GM18909 (cell line): ENCODE data around the gene MED12L.

Experiments
- ATAC-seq: cut with Tn5 transposase; IDR thresholded peaks from one replicate; pipeline ENCODE4 v1.9.1; 2021; ENCODE audit warnings: mild to moderate bottlenecking; ENCODE audit not compliant: unreplicated experiment, poor library complexity

The MED12L gene

DNA sequence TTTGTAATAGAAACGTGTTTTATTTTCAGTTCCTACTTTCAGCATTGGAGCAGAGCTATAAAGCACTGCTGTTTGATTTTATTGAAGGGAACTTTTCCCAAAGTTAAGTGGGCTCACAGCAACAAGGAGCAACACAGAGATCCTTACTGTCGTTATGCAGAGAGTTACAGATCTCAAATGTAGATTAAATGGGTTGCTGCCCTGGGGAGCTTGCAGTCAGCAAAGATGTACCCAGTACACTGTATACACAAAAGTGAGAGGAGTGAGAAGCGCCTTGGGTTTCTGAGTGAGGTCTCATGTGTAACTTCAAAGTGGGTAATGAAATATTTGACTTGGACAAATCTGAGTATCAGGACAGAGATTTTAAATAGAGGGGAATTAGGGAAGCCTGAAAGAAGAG is 47.7 kb downstream of the MED12L start:
- ATAC-seq, result no peak

DNA sequence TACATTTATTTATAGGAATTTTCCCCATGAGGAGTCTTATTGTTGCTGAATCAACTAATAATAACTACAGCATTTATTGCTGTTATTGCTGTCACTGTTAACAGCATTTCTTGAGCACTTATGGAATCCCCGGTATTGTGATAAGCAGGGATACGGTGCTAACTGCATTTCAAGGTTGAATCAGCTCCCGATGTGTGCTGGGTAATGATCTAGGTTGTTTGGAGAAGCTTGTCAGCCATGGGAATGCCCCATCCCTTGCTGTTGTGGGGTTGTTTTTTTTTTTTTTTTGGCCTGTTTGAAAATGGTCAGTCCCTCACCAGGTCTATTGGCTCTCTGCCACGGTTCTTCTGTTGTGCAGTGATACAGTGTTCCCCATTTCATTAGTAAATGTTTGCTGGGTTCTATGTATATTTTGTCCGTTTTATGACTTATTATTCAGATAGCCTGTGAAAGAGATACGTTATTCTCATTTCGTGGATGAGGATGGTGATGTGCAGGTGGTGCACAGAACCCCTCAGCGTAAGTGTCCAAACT is 48.5 kb downstream of the MED12L start:
- ATAC-seq, result no peak

DNA sequence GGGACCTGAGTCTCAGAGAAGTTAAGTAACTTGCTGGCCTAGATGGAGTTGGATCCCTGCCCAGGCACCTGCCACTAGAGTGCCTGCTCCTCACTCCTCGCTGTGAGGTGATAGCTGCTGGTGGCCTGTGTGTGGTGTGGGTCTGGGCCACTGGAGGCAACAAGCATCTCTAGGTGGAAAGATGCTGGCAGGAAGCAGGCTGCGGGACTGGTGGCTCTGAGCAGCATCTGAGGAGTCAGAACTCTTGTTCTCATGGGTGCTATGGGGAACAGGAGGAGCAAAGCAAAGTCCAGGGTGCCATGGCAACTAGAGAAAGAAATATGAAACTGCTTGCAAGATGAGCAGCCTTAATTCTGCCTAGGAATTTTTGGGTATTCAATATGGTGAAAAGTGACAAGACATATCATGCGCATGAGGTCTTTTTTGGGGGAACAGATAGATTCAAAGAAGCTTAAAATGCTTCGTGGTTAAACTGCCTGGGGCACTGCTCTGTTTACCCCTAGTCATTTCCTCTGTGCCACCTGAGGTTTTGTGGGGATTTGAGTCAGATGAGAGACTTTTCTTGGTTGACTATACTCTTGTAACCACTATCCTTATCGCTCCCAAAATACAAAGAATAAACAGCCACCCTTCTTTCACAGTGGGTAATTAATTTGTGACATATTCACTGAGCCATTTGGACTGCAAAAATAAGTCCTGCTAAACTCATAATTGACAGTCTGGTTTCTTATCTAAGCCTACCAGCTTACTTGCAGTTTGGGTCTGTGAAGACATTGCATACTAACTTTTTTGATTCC is 50.3 kb downstream of the MED12L start:
- ATAC-seq, result peak; percentile 73

DNA sequence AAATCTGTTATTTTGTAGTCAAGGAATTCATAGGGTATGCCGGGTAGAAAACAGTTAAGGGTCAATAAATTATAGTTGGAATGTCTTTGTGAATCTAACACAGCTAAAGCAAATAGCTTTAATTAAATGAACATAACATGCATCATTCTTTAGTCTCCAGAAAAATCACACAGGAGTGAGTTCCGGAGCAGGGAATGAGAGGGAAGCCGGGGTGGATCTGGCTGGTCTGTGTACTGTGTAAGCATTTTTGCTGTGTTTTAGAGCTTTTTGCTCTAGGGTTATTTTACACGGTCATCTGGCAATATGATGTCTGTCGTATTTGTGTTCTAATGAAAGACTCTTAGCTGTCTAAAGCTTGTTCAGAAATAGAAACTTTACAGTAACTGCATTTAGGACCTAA is 57.5 kb downstream of the MED12L start:
- ATAC-seq, result no peak

DNA sequence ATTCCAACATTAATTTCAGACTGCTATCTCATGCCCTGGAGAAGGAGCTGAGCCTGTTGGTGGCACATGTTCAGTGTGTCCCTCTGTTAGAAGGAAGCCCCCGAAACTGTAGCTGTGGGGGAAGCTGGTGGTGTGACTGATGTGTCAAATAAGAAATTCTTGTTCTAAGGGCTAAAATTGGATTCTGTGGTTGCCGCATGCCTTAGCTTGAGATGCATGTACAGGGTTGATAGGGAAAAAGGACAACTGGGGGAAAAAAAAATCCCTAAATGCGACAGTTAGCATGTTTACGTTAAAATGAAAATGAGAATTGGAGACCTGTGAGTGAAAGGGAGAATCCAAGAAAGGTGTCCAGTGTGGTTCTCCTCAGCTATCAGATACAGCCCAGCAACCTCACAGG is 58.6 kb downstream of the MED12L start:
- no peak for ATAC-seq

DNA sequence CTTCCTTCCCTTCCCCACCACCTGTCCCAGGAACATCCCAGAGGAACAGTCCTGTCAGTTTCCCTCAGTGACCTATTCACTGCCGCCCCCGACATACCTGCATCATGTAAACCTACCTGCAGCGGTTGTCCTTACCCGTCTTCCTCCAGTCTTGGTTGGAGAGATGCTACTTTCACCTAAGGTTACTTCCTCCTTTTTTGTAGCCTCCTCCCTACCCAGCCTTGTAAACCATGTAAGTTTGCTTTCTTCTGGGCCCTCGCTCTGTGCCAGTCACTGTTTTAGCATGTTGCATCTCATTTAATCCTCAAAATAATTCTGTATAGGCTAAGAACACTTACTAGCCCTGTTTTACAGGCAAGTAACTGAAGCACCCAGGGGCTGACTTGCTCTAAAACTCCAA is 59.3 kb downstream of the MED12L start:
- ATAC-seq, result no peak

DNA sequence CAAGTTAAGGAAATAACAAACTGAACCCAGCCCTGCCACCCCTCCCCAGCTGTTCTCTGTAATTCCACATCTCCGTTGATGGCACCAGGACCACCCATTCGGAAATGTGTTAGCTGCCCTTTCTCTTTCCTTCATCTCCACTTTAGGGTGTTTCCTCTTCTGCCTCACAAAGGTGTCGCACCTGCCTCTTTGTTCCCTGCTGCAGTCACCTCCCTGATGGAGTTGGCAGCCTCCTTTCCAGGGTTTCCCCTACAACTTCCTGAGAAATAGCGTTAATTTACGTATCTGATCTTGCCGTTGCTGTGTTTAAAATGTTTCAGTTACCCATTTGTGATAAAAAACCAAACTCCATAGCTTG is 60.2 kb downstream of the MED12L start:
- peak; percentile 13 for ATAC-seq

DNA sequence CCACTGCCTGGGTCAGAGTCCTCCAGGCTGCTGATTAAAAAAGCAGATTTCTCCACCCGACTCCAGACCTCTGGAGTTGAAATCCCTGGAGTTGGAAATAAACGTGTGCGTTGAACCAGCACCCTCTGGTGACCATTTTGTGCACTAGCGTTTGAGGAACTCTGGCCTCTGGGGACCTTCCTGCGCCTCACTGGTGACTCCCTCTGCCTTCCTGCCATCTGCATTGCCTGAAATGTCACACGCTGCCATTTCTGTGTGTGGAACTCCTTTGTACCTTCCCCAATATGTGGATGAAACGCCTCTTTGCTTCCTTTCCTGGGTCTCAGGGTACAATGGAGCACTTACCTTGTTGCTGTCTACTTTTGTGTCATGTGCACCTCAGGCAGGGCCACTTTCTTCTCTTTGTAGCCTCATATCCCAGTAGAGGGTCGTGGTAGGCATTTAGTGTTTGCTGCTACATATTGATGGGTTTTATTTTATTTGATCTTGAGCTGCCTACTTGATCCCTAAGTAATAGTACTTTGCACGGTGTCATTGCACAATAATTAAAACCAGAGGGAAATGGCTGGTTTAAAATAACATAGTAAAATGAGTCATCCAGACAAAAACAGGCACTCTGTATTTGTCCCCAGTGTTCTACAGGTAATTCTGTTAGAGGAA is 60.7 kb downstream of the MED12L start:
- peak; percentile 90 for ATAC-seq

DNA sequence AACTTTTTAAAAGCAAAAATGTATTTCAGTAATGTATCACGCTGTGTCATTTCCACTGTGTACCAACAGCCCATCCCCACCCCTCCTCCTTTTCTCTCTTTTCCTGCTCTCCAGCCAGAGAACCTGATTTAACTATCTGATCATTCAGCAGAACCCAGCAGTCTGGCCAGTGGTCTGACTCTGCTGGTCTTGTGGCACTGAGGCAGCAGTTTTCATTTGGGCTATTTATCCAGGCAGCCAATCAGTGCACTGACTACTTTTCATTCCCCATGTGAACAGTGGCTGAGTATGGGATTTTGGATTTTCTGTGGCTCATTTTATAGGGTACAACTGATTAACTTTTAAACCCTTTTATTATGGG is 61.2 kb downstream of the MED12L start:
- ATAC-seq, result no peak

DNA sequence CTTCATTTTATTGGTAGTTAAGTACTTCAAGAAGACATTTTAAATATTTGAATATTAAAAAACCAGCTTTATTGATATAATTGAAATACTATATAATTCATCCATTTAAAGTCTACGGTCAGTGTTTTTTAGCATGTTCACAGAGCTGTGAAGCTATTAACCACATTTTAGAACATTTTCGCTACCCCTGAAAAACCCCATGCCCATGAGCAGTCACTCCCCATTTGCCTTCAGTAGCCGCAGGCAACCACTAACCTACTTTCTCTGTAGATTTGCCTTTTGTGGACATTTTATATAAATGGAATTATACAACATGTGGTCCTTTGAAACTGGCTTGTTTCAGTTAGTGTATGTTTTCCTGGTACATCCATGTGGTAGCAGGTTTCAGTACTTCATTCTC is 61.8 kb downstream of the MED12L start:
- ATAC-seq, result no peak

DNA sequence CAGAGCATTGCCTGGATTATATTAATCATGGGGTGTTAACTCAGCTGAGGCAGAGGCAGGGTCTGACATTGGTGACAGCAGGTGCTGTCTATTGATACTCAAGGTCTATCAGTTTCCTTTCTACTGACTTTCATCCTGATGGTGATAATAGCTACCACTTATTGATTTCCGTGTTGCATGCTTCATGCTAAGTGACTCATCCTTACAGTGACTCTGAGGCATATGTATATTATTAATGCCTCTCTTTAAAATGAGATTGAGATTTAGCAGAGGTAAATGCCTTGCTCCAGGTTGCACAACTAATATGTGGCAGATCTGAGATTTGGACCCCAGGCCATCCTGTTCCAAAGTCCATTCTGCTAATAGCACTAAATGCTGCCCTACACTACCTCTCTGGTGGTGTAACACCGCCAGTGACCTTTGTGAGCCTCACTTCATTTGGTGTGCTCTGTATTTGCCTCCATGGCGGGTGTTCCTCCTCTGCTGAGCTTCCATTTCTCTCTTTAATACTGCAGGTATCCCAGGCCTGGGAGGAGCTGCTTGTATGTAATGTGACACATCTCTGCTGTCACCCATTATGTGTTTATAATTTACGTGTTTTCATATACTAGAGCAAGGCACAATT is 67.1 kb downstream of the MED12L start:
- no peak for ATAC-seq

DNA sequence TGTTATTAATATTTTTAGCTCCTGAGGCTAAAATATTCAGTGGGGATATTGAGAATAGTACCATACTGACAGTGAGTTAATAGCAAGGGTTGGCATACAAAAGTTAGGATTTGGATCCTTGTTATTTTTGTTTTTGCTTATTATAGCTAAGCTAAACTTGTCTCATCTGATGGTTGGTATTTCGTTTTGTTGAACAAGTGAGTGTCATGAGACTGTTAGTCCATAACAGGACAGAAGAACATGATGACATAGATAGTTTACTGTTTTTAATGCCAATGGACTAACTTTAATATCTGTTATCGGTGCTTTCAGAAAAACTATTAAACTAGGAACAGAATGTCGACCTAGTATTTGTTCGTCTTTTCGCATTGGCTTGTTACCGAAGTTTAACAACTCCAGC is 69.1 kb downstream of the MED12L start:
- ATAC-seq, result no peak

DNA sequence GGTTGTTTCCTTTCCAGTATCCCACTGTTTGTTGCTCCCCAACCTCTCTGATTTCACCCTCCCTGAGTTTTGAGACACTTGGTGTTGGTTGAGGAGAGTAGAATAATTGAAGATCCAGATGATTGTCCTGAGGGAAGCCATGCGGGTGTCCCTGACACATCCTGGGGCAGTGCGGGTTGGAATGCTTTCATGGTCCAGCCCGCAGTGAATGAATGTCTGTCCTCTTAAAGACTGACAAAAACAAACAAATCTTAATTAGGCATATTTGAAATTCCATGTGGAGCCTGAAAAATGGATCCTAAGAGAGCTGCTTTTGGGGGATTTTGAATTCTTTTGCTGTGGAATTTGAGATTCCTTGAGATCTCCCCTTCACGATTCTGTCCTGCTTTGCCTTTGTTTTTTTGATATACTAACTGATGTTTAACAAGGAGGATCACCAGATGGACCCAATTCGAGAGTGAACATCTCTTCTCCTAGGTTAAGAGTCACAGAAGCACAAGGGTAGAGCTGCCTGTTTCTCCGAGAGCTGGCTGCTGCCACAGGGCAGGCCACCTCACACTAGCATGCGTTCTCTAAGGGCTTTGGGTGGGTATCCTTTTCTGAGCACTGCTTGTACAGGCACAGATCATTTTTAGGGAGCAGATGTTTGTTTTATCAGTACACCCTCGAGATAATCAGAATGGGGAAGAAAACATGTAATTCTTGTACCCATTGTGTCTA is 70.1 kb downstream of the MED12L start:
- no peak for ATAC-seq

DNA sequence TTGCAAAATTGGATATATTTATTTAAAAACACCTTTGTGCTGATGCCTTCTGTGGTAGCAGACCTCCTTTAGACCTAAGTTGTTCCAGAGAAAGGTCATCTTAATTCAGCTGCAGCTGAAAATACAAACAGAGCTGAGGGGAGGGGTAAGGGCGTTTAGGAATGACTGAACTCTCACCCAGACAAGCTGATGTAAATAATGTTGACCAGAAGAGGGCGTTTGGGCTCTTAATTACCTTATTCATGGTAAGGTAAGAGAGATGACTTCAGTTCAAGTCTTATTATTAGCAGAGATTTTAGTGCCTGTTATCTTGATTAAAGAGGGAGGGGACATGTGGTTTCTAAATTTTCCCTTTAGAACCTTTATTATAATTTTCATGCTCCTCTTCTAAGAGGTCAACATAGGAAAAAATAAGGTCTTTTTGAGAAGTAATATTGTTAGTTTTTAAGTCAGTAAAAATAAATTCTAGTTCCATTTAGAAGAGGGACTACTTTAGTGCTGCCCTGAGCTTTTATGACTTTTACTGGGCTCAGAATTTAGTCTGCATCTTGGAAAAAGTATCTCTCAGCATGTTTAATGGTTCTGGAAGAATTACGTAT is 71.3 kb downstream of the MED12L start:
- peak; percentile 85 for ATAC-seq

DNA sequence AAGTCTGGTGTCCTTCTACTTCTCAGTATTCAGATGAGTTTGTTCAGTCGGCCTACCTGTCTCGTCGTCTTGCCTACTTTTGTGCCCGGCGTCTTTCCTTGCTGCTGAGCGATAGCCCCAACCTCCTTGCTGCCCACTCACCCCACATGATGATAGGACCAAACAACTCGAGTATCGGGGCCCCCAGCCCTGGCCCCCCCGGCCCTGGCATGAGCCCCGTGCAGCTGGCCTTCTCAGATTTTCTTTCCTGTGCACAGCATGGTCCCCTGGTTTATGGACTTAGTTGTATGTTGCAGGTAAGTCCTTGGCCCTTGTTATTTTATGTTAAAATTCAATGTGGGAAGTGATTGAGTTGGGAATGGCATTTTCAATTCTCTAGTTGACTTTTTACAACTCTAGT is 74.3 kb downstream of the MED12L start:
- no peak for ATAC-seq

DNA sequence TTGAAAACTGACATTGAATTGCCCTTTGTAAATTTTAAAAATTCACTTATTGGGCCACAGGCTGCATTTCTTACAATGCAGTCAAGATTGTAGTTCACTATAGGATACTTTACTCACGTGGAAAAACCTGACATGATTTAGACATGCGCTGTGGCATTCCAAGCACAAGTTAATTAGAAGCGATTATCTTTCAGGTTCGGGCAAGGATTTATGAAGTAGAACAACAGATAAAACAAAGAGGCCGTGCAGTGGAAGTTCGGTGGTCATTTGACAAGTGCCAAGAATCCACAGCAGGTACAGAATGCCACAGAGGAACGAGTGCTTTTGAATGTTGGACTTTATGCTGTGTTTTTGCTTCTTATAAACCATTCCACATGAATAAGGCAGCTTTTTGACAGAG is 79.8 kb downstream of the MED12L start:
- no peak for ATAC-seq

DNA sequence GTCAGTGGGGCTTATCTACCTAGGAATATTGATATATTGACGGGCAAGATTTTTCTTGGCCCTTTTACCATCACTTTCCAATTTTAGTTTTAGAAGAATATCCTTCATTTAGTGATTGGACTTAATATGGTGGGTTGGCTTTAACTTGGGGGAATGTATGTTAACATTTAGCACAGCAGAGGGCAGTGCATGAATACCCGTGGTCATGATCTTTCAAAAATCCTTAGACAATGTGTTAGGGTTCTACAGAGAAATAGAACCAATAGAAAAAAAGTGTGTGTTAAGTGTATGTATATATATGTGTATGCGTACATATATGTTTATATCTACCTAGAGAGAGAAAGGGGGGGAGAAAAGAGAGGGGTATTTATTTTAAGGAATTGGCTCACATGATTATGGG is 80.7 kb downstream of the MED12L start:
- ATAC-seq, result no peak

DNA sequence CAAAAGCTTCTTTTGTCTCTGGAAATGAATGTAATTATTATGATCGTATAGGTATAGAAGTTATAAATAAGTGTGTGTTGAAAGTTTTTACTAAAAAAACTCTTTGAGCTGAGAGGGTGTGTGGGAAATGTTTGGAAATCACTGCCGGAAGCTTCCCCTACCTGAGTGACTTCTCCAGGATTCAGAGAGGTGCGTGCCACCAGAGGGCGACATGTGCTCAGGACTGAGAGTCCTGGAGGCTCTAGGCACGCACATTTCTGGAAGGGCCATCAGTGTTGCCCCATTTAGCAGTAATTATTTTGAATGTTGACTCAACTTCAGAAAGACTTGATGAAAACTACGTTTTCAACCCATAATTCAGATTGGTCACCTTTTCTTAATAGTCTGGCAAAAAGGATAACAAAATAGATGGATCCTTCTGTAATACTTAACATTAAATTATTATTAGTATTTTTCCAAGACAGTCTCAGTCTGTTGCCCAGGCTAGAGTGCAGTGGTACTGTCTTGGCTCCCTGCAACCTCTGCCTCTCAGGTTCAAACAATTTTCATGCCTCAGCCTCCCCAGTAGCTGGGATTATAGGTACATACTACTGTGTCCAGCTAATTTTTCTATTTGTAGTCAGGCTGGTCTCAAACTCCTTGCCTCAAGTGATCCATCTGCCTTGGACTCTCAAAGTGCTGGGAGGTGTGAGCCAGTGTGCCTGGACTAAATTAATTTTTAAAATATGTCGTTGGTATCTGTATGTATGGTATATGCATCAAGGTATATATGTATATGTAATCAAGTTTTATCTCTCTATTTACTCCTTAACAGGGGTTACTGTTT is 83.0 kb downstream of the MED12L start:
- peak; percentile 62 for ATAC-seq

DNA sequence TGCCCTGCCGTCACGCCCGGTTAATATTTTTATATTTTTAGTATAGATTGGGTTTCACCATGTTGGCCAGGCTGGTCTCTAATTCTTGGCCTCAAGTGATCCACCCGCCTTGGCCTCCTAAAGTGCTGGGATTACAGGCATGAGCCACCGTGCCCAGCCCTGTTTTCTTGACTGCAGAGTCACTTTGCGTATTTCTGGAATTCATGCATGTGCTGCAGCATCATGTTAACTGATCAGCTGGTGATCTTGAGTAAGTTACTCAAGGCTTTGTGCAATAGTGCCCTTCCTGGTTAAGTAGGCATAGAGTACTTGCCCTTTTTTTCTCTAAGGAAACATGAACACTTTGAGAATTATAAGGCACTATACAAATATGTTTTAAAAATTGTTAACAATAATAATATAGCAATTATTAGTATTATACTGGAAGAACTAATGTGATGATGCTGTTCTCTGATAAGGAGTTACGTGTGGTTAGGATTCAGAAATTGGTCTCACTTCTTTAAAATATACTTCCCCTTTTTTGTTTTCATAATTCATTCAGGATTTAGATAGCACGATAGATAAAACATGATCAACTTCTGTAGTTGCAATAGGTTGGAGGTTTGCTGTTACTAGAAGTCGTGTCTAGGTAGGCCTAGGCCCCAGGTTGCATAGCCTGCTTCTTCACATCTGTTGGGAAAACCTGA is 83.9 kb downstream of the MED12L start:
- ATAC-seq, result peak; percentile 44
